Measurements from ENCODE around the gene SEMA5A.

Gene SEMA5A

DNA sequence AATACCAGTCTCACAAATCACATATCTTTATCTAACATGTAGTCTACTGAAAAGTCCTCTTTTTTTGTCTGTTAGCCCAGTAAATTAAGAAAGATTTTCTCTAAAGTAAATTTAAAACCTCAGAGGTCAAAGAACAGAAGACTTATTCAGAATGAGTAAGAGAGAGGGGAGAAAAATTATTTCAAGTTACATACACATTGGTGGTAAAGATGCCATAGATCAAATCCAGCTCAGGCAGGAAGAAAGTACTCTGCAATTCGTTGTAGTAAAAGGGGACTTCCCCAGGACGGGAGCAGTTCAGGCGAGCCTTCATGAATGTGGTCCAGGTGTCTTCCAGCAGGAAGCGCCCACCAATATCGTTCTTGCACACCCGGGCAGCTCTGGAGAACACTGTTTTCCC, 344.1 kb downstream of the SEMA5A start:
- DNase-seq (ENCODE audit: low read depth in 1 of 2, low spot score in 1 of 2), result no peak

DNA sequence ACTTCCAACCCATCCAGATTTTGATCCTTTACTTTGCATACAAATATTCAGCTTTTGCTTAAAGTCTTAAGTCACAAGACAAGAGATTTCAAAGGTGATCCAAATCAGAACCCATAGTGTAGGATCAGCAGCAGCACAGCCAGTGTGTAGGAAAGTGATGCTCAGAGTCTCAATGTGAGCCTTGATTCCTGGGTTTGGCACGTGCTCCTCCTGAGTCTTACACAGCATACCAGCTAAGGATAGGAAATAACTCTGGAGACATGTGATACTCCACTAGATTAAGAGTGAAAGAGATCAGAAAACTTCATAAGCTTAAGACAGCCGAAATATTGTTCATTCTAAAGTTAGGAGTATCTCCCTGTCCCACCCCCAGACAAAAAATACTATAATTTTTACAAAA, 344.9 kb downstream of the SEMA5A start:
- DNase-seq (ENCODE audit: low read depth in 1 of 2, low spot score in 1 of 2), result no peak
- no peak overlapping the region for H3K27ac ChIP-seq (replicated peaks)
- no peak overlapping the region for H3K4me3 ChIP-seq (replicated peaks; ENCODE audit: insufficient read depth, low read length)
- no peaks in the 10 kb centered on the region for H3K27me3 ChIP-seq (ENCODE audit: insufficient read depth, poor library complexity, severe bottlenecking)
- TF ChIP-seq GABPA (IDR thresholded peaks at IDR 0.05; ENCODE audit: low read depth), result no peak
- TF ChIP-seq, protein P1, sequence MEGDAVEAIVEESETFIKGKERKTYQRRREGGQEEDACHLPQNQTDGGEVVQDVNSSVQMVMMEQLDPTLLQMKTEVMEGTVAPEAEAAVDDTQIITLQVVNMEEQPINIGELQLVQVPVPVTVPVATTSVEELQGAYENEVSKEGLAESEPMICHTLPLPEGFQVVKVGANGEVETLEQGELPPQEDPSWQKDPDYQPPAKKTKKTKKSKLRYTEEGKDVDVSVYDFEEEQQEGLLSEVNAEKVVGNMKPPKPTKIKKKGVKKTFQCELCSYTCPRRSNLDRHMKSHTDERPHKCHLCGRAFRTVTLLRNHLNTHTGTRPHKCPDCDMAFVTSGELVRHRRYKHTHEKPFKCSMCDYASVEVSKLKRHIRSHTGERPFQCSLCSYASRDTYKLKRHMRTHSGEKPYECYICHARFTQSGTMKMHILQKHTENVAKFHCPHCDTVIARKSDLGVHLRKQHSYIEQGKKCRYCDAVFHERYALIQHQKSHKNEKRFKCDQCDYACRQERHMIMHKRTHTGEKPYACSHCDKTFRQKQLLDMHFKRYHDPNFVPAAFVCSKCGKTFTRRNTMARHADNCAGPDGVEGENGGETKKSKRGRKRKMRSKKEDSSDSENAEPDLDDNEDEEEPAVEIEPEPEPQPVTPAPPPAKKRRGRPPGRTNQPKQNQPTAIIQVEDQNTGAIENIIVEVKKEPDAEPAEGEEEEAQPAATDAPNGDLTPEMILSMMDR (IDR thresholded peaks at IDR 0.05; ENCODE audit: insufficient read depth, low read length), result no peak
- TF ChIP-seq, protein P2, sequence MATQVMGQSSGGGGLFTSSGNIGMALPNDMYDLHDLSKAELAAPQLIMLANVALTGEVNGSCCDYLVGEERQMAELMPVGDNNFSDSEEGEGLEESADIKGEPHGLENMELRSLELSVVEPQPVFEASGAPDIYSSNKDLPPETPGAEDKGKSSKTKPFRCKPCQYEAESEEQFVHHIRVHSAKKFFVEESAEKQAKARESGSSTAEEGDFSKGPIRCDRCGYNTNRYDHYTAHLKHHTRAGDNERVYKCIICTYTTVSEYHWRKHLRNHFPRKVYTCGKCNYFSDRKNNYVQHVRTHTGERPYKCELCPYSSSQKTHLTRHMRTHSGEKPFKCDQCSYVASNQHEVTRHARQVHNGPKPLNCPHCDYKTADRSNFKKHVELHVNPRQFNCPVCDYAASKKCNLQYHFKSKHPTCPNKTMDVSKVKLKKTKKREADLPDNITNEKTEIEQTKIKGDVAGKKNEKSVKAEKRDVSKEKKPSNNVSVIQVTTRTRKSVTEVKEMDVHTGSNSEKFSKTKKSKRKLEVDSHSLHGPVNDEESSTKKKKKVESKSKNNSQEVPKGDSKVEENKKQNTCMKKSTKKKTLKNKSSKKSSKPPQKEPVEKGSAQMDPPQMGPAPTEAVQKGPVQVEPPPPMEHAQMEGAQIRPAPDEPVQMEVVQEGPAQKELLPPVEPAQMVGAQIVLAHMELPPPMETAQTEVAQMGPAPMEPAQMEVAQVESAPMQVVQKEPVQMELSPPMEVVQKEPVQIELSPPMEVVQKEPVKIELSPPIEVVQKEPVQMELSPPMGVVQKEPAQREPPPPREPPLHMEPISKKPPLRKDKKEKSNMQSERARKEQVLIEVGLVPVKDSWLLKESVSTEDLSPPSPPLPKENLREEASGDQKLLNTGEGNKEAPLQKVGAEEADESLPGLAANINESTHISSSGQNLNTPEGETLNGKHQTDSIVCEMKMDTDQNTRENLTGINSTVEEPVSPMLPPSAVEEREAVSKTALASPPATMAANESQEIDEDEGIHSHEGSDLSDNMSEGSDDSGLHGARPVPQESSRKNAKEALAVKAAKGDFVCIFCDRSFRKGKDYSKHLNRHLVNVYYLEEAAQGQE (IDR thresholded peaks at IDR 0.05; ENCODE audit: insufficient replicate concordance, low read depth), result no peak

More for the DNA sequence above, 344.1 kb downstream of the SEMA5A start:
- H3K27ac ChIP-seq (replicated peaks), result no peak overlapping the region
- H3K4me3 ChIP-seq (replicated peaks; ENCODE audit: insufficient read depth, low read length), result no peak overlapping the region
- TF ChIP-seq, protein P2 (IDR thresholded peaks at IDR 0.05; ENCODE audit: insufficient replicate concordance, low read depth), result no peak
- TF ChIP-seq GABPA (IDR thresholded peaks at IDR 0.05; ENCODE audit: low read depth), result no peak
- TF ChIP-seq, protein P1 (IDR thresholded peaks at IDR 0.05; ENCODE audit: insufficient read depth, low read length), result no peak
- no peak for TF ChIP-seq SPI1 (IDR thresholded peaks at IDR 0.05; ENCODE audit: borderline replicate concordance, low read depth)
- no peak for TF ChIP-seq POLR2AphosphoS5 (IDR thresholded peaks at IDR 0.05; ENCODE audit: low read depth)
- H3K27me3 ChIP-seq (ENCODE audit: insufficient read depth, poor library complexity, severe bottlenecking), result no peaks in the 10 kb centered on the region

DNA sequence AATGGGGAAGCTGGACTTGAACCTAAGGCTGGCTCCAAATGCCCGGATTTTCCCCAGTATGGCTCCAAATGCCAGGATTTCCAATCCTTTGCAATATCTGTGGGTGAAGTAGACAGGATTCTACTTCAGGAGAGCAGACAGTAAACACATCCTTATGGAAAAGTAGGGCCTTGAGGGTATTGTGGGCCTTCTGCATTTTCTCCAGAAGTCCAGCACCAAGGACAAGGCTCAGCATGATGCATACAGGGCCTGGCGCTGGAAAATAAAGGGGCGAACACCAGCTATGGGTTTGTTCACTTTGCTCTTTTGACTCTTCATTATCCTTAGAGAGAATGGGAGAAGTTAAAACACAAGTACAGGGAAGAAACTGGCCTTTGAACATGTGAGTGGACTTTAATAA, 347.5 kb downstream of the SEMA5A start:
- no peak for DNase-seq (ENCODE audit: low read depth in 1 of 2, low spot score in 1 of 2)
- no peak overlapping the region for H3K27ac ChIP-seq (replicated peaks)
- TF ChIP-seq, protein P2 (IDR thresholded peaks at IDR 0.05; ENCODE audit: insufficient replicate concordance, low read depth), result peak; percentile 78
- TF ChIP-seq, protein P1 (IDR thresholded peaks at IDR 0.05; ENCODE audit: insufficient read depth, low read length), result no peak

More for the DNA sequence above, 347.5 kb downstream of the SEMA5A start:
- no peaks in the 10 kb centered on the region for H3K27me3 ChIP-seq (ENCODE audit: insufficient read depth, poor library complexity, severe bottlenecking)
- no peak overlapping the region for H3K4me3 ChIP-seq (replicated peaks; ENCODE audit: insufficient read depth, low read length)
